ENCODE measurements around the gene CADPS2. TPM values are rescaled to one million over a fixed set of nuclear protein-coding genes. Genes with fewer than 3 reads are reported as not detected.
"Not testable (repeated sequence)": the region's sequence is repeated elsewhere in the genome, so short reads cannot be mapped to it uniquely, and the experiment has no call there.

Gene CADPS2
- total RNA-seq, 1 donor from 2014 or later = 19.1 TPM

DNA sequence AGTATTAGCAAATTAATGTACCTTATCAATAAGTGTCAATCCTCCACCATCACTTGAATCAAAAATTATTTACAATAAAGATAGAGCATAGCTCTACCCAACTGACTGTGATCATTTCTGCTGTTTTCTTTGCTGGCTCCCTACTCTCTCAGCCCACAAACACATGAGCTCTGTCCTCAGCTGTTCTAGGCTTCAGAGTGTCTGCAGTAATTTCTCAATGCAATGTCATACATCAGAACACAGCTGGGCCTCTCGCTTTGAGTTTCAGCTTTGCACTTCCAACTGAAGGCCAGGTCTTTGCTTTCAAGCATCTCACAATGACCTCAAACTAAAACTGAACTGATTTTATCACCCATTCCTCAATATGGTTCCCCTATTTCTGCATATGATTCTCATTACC is 243.0 kb downstream of the CADPS2 start:
- Mint-ChIP-seq H3K4me3 (no peak overlapping the region), H3K27me3 (ENCODE audit: insufficient read depth, low read depth) (no peaks in the 10 kb centered on the region), H3K27ac (no peak overlapping the region), H3K36me3 (no peaks in the 10 kb centered on the region), H3K9me3 (no peaks in the 10 kb centered on the region), H3K4me1 (no peaks in the 10 kb centered on the region)
- no peak overlapping the region for H2AFZ ChIP-seq (replicated peaks)
- no peak overlapping the region for H3K9ac ChIP-seq
- H3K27me3 ChIP-seq = no peaks in the 10 kb centered on the region
- H3K4me3 ChIP-seq = no peak overlapping the region
- H3F3A ChIP-seq (ENCODE audit: low read depth) = no peaks in the 10 kb centered on the region
- H3K36me3 ChIP-seq = no peaks in the 10 kb centered on the region
- DNase-seq (ENCODE audit: low spot score) = no peak
- TF ChIP-seq EZH2 (IDR thresholded peaks at IDR 0.05) = no peak
- TF ChIP-seq, protein P1, sequence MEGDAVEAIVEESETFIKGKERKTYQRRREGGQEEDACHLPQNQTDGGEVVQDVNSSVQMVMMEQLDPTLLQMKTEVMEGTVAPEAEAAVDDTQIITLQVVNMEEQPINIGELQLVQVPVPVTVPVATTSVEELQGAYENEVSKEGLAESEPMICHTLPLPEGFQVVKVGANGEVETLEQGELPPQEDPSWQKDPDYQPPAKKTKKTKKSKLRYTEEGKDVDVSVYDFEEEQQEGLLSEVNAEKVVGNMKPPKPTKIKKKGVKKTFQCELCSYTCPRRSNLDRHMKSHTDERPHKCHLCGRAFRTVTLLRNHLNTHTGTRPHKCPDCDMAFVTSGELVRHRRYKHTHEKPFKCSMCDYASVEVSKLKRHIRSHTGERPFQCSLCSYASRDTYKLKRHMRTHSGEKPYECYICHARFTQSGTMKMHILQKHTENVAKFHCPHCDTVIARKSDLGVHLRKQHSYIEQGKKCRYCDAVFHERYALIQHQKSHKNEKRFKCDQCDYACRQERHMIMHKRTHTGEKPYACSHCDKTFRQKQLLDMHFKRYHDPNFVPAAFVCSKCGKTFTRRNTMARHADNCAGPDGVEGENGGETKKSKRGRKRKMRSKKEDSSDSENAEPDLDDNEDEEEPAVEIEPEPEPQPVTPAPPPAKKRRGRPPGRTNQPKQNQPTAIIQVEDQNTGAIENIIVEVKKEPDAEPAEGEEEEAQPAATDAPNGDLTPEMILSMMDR (IDR thresholded peaks at IDR 0.05) = no peak
- no peak for TF ChIP-seq EZH2phosphoT487 (IDR thresholded peaks at IDR 0.05)
- H3K79me2 ChIP-seq (ENCODE audit: low read depth) = no peaks in the 10 kb centered on the region
- H3K27ac ChIP-seq = no peak overlapping the region
- H3K9me3 ChIP-seq (ENCODE audit: low read depth) = no peaks in the 10 kb centered on the region
- H3K4me2 ChIP-seq = no peak overlapping the region
- no peaks in the 10 kb centered on the region for H4K20me1 ChIP-seq (ENCODE audit: low read depth)
- H3K4me1 ChIP-seq = no peaks in the 10 kb centered on the region

- no peak for DNase-seq (ENCODE audit: low spot score)
- H3F3A ChIP-seq (ENCODE audit: low read depth) = no peaks in the 10 kb centered on the region
- H3K36me3 ChIP-seq = no peaks in the 10 kb centered on the region
- Mint-ChIP-seq H3K9me3 (peaks cover 6% of the 10 kb centered on the region), H3K27me3 (ENCODE audit: insufficient read depth, low read depth) (no peaks in the 10 kb centered on the region), H3K36me3 (no peaks in the 10 kb centered on the region), H3K4me1 (no peaks in the 10 kb centered on the region), H3K4me3 (no peak overlapping the region), H3K27ac (no peak overlapping the region)
- H3K9me3 ChIP-seq (ENCODE audit: low read depth) = no peaks in the 10 kb centered on the region
- TF ChIP-seq, protein P1 (IDR thresholded peaks at IDR 0.05) = no peak
- TF ChIP-seq EZH2phosphoT487 (IDR thresholded peaks at IDR 0.05) = no peak
- TF ChIP-seq EZH2 (IDR thresholded peaks at IDR 0.05) = no peak
- H3K79me2 ChIP-seq (ENCODE audit: low read depth) = no peaks in the 10 kb centered on the region
- no peaks in the 10 kb centered on the region for H4K20me1 ChIP-seq (ENCODE audit: low read depth)
- no peaks in the 10 kb centered on the region for H3K27me3 ChIP-seq
- no peak overlapping the region for H2AFZ ChIP-seq (replicated peaks)
- no peaks in the 10 kb centered on the region for H3K4me1 ChIP-seq
- no peak overlapping the region for H3K27ac ChIP-seq
- H3K9ac ChIP-seq = no peak overlapping the region
- H3K4me3 ChIP-seq = no peak overlapping the region
- no peak overlapping the region for H3K4me2 ChIP-seq
Observed at GRCh38 chr7:122638459-122638858, 247.8 kb downstream of the CADPS2 start.

GRCh38 chr7:122637784-122638183 is 248.5 kb downstream of the CADPS2 start:
- DNase-seq (ENCODE audit: low spot score) = no peak
- no peaks in the 10 kb centered on the region for H3K36me3 ChIP-seq
- H3K27ac ChIP-seq = no peak overlapping the region
- H3K9ac ChIP-seq = no peak overlapping the region
- H3F3A ChIP-seq (ENCODE audit: low read depth) = no peaks in the 10 kb centered on the region
- no peaks in the 10 kb centered on the region for H3K27me3 Mint-ChIP-seq (ENCODE audit: insufficient read depth, low read depth)
- no peaks in the 10 kb centered on the region for H3K4me1 ChIP-seq
- no peak overlapping the region for H3K4me2 ChIP-seq
- H3K27ac Mint-ChIP-seq = no peak overlapping the region
- H3K4me3 Mint-ChIP-seq = no peak overlapping the region
- no peaks in the 10 kb centered on the region for H3K4me1 Mint-ChIP-seq
- no peaks in the 10 kb centered on the region for H3K79me2 ChIP-seq (ENCODE audit: low read depth)
- no peak for TF ChIP-seq EZH2phosphoT487 (IDR thresholded peaks at IDR 0.05)
- TF ChIP-seq EZH2 (IDR thresholded peaks at IDR 0.05) = no peak
- TF ChIP-seq, protein P1 (IDR thresholded peaks at IDR 0.05) = no peak
- H3K4me3 ChIP-seq = no peak overlapping the region
- H4K20me1 ChIP-seq (ENCODE audit: low read depth) = no peaks in the 10 kb centered on the region
- no peaks in the 10 kb centered on the region for H3K27me3 ChIP-seq
- no peaks in the 10 kb centered on the region for H3K9me3 ChIP-seq (ENCODE audit: low read depth)
- H2AFZ ChIP-seq (replicated peaks) = no peak overlapping the region
- H3K9me3 Mint-ChIP-seq = peaks cover 6% of the 10 kb centered on the region
- H3K36me3 Mint-ChIP-seq = no peaks in the 10 kb centered on the region

DNA sequence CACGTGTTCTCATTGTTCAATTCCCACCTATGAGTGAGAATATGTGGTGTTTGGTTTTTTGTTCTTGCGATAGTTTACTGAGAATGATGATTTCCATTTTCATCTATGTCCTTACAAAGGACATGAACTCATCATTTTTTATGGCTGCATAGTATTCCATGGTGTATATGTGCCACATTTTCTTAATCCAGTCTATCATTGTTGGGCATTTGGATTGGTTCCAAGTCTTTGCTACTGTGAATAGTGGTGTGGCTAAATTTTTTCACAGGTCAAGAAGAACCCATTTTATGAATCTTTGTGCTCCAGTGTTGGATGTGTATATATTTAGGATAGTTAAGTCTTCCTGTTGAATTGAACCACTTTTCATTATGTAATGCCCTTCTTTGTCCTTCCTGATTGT is 250.8 kb downstream of the CADPS2 start:
- not testable (repeated sequence) for H3K9ac ChIP-seq; H3K4me1 Mint-ChIP-seq; H3F3A ChIP-seq (ENCODE audit: low read depth); H2AFZ ChIP-seq (replicated peaks); H3K27ac Mint-ChIP-seq; H3K36me3 ChIP-seq; H3K9me3 Mint-ChIP-seq; H3K9me3 ChIP-seq (ENCODE audit: low read depth); H3K4me3 ChIP-seq; H3K27ac ChIP-seq; H3K27me3 ChIP-seq; H3K4me1 ChIP-seq; H4K20me1 ChIP-seq (ENCODE audit: low read depth); H3K27me3 Mint-ChIP-seq (ENCODE audit: insufficient read depth, low read depth); H3K4me3 Mint-ChIP-seq; DNase-seq (ENCODE audit: low spot score); H3K79me2 ChIP-seq (ENCODE audit: low read depth); H3K4me2 ChIP-seq; H3K36me3 Mint-ChIP-seq

All from neural progenitor cell (in vitro differentiated cells).